Hypothalamus (tissue), 51 donors: ENCODE results near the gene KCNV2.

ENCODE experiments used
- DNase-seq, 51 donors: peaks; one replicate each; lab custom pipeline; 2025; lab: John Stamatoyannopoulos, UW

The KCNV2 gene

GRCh38 chr9:2755285-2755684 lies 38.0 kb downstream of the KCNV2 start:
- DNase-seq, result no peak

- no peak for DNase-seq
Measured at GRCh38 chr9:2758162-2758897, 41.0 kb downstream of the KCNV2 start.

- no peak for DNase-seq
Measured at GRCh38 chr9:2758898-2759510, 41.7 kb downstream of the KCNV2 start.

GRCh38 chr9:2761424-2761823 lies 44.1 kb downstream of the KCNV2 start:
- no peak for DNase-seq

- no peak for DNase-seq
Measured at GRCh38 chr9:2764353-2764752, 47.0 kb downstream of the KCNV2 start.

GRCh38 chr9:2765250-2765880 lies 48.1 kb downstream of the KCNV2 start:
- DNase-seq, result no peak

- no peak for DNase-seq
Measured at GRCh38 chr9:2767800-2768677, 50.7 kb downstream of the KCNV2 start.

GRCh38 chr9:2771087-2771486 lies 53.8 kb downstream of the KCNV2 start:
- DNase-seq, result no peak

- DNase-seq, result no peak
Measured at GRCh38 chr9:2771661-2772060, 54.4 kb downstream of the KCNV2 start.

GRCh38 chr9:2777454-2777853 lies 60.1 kb downstream of the KCNV2 start:
- no peak for DNase-seq

GRCh38 chr9:2778816-2779215 lies 61.5 kb downstream of the KCNV2 start:
- no peak for DNase-seq
